Stimulated activated CD4-positive, alpha-beta T cell treated with anti-CD3 and anti-CD28 coated beads, Interleukin-12 subunit alpha, Interleukin-12 subunit beta, amount 100 ng/mL, for 4 hours (primary cell): ENCODE data around the gene ZP4.

Experiments
- DNase-seq: peaks from one replicate; pipeline ENCODE4 v3.0.0-alpha.2; 2020

ZP4 gene, protein sequence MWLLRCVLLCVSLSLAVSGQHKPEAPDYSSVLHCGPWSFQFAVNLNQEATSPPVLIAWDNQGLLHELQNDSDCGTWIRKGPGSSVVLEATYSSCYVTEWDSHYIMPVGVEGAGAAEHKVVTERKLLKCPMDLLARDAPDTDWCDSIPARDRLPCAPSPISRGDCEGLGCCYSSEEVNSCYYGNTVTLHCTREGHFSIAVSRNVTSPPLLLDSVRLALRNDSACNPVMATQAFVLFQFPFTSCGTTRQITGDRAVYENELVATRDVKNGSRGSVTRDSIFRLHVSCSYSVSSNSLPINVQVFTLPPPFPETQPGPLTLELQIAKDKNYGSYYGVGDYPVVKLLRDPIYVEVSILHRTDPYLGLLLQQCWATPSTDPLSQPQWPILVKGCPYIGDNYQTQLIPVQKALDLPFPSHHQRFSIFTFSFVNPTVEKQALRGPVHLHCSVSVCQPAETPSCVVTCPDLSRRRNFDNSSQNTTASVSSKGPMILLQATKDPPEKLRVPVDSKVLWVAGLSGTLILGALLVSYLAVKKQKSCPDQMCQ

DNA sequence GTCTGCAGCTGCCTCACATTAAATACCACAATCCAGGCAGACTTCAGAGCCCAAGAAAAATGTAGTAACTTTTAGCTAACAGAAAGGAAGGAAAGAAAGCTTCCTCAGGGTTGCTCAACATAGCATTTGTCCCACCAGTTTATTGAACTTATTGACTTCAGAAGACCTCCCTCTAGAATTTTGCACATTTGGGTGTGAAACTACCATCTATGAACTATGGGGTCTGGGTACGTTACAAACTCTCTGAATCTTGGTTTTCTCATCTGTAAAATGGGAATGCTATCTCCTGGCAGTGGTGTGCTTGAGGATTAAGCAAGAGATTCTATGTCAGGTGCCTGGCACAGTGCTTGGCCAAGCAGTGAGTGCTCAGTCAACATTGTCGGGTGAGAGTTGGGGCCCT lies at the start of gene ZP4:
TSS of gene ZP4 (minus strand) at position 101 of the 400 bp plus-strand sequence. CDS start 287 bp downstream, outside the sequence.
- DNase-seq = no peak

DNA sequence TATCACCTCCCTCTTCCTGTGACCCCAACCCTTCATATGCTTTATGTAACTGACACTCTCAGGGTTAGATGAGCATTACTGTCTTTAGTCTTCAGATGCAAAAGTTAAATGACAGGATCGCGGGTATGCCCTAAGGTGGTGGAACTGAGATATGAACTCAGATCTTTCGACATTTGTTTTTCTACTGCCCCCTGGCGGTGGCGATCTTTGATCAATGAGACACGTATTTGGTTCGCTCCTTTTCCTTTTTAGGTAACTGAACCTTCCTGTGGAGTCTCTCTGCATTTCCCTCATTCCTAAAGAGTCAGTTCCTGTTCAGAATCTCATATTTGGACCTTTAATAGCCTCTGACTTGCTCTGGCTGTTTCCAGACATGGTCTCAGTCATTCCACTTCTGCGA lies 47.8 kb upstream of the ZP4 start:
- DNase-seq = no peak

- no peak for DNase-seq
Measured at GRCh38 chr1:237938068-237938467, 47.3 kb upstream of the ZP4 start.

- DNase-seq = no peak
Measured at GRCh38 chr1:237932816-237933215, 42.1 kb upstream of the ZP4 start.

DNA sequence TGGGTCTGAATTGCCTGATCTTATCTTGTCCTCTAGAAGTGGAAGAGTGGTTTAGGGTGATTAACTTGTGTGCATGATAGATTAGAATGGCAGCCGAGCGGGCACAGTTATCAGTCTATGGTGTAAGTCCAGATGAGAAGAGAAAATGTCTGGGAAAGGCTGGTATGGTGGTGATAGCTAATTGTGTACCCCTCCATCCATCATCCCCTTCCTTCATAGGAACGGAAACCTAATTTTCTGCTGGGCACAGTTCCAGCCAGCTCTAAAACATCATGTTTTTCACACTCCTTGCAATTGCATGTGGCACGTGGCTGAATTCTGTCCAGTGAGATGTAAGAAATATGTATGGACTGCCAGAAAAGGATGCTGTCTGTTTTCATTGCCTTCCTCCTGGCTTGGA lies 40.9 kb upstream of the ZP4 start:
- DNase-seq = no peak

- DNase-seq = no peak
Measured at GRCh38 chr1:237927198-237927597, 36.5 kb upstream of the ZP4 start.

DNA sequence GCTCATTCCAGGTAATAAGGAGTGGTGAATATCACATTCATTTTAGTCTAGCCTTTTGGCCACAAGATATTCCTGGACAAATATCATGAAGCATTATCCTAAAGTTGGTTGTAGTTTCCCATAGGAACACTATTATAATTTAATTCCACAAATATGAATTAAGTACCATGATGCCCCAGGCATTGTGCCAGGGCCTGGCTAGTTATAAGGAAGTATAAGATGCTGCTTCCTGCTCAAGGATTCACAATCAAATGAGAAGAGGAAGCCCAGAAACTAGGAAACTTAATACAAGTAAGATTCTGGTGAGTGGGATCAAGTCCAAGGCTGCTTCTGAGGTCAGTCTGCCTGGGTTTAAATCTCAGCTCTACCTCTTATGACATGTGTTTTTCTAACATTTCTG lies 30.6 kb upstream of the ZP4 start:
- no peak for DNase-seq

- no peak for DNase-seq
Measured at GRCh38 chr1:237913345-237913744, 22.6 kb upstream of the ZP4 start.

DNA sequence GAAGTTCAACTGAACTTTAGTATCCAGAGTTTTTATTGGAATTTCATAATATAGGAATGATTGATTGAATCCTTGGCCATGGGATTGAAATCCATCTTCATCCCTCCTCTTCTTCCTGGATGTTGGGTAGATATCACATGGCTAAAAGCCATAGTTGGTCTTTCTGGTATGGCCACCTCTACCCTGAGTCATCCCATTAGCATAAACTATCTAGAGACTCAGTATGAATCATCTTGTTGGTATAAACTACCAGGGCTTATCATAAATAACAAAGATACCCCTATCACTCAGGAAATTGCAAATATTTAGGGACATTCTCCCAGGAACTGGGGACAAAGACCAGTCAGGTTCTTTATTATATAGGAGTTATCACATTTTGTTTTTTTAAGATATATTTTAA lies 21.2 kb upstream of the ZP4 start:
- DNase-seq = no peak

- no peak for DNase-seq
Measured at GRCh38 chr1:237910834-237911233, 20.1 kb upstream of the ZP4 start.

DNA sequence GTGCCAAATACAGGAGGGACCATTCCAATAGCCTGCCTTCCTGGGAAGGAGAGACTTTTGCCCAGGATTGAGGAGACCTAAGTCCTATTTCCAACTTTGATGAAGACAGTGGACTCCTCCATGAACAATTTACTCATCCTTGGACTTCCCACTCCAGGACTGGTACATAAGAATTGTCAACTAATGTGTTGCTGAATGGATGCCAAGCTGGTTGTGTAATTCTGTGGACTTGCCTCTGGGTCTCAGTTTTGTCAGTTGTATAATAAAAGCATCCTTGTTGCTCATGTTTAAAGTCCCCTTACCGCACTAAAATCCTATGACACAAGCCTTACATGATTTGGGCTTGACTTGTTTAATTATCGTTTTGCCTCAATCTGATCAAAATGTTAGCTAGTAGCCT lies 13.2 kb upstream of the ZP4 start:
- no peak for DNase-seq

DNA sequence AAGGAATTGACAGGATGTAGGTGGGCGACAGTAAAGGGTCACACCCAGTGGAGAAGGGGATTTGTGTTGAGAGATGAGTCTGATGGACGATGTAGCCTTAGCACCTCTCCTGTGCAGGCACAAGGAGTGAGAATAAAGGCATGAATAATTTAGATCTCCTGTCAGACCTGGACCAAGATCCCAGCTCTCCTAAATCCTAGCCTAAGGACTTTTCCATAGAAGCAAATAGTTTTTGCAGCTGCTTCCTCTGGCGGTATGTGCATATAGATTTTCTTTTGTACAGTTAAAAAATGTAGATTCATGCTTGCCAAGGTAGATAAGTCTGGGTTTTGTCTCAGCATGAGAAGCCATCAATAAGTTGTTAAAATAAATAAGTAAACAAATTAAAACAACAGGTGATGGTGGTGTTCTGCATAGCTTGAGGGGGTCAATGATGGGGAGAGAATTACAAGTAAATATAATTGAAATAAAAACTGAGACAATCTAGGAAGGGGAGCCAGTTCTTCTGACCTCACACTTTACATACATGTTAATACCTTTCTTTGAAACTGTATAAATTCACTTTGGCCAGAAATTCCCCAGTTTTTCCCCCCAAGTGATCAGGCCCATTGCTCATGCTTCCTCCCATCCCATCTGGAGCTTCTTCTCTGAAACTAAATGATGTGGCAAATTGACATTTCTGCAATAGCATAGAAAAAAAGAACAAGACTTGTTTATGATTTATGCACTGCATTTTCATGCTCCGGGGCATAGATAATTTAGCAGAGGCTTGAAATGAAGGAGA lies 12.4 kb upstream of the ZP4 start:
- DNase-seq = no peak

GRCh38 chr1:237901299-237901934 lies 10.7 kb upstream of the ZP4 start:
- no peak for DNase-seq

DNA sequence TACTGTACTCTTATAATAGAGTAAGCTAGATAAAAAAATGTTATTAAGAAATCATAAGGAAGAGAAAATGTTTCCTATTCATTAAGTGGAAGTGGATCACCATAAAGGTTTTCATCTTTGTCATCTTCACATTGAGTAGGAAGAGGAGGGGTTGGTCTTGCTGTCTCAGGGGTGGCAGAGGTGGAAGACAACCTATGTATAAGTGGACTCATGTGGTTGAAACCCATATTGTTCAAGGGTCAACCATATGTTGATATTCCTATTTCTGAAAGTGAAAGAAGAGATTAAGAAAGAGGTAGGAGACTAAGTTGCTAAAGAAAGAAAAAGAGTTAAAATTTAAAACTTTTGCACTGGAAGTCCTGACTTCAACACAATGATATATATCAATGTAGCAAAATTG lies 4.9 kb upstream of the ZP4 start:
- DNase-seq = no peak

DNA sequence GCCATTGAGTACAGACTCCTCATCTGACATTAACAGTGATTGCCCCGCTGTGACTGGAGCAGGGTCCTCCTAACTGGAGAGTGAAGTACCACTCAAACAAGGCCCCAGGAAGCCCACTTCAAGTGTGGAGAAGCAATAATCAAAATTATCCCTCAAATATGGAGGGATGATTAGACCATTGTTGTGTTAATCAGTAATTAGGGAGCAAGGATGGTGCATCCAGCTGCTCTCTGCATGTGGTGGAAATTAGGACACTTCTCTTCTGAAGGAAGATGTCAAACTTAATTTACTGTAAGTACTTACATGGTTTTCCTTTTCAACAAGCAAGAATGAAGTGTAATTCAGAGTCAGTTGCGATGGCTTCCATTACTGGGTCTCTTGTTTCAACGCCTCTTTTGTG lies 3.4 kb upstream of the ZP4 start:
- no peak for DNase-seq

DNA sequence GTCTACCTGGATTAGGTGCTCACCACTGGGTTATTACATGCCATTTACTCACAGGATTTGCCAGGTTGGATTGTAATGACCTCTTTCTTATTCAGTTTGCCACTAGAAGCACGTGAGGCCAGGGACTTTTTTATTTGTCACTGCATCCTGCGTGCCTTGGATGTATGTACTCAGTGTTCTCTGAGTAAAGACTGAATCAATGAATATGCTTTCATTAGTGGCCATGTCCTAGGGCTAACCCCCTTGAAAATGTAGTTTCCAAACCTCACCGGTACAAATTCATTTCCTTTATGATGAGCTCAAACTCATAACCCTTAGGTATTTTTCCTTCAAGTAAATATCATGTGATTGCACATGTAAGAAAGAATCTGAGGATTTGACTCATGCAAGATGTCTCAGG lies 1.3 kb upstream of the ZP4 start:
- DNase-seq = no peak

- DNase-seq = no peak
Measured at GRCh38 chr1:237891266-237891665, 544 bp upstream of the ZP4 start.

- no peak for DNase-seq
Measured at GRCh38 chr1:237890416-237890815, 306 bp downstream of the ZP4 start.

GRCh38 chr1:237888143-237888542 lies 2.6 kb downstream of the ZP4 start:
- DNase-seq = no peak

- DNase-seq = no peak
Measured at GRCh38 chr1:237887542-237887941, 3.2 kb downstream of the ZP4 start.

DNA sequence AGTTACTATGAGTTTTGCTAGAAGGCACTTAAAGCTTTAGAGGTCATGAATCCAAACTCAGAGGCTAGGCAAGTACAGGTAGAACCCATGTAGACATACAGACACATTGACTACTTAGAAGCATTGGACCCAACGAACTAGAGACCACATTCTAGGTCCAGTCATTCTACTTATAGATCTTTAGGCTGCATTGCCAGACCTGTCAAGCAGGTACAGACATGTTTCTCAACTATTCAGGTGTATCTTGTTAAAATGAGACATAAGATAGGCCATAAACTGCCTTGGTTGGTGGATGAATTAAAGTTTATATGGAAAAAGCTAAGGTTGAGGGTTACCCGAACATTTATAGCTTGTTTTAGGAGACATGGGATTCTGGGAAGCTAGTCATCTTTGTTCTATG lies 6.5 kb downstream of the ZP4 start:
- DNase-seq = no peak

GRCh38 chr1:237879195-237879594 lies 11.5 kb downstream of the ZP4 start:
- no peak for DNase-seq

- DNase-seq = no peak
Measured at GRCh38 chr1:237878406-237878805, 12.3 kb downstream of the ZP4 start.

GRCh38 chr1:237877631-237878030 lies 13.1 kb downstream of the ZP4 start:
- no peak for DNase-seq
